HG02763 (cell line): Measurements from ENCODE around the gene KATNB1.
"Not testable (repeated sequence)": the region's sequence is repeated elsewhere in the genome, so short reads cannot be mapped to it uniquely, and the experiment has no call there.

Experiments
- ATAC-seq: cut with Tn5 transposase; IDR thresholded peaks from one replicate; pipeline ENCODE4 v1.9.1; 2021; ENCODE audit warnings: mild to moderate bottlenecking, moderate library complexity; ENCODE audit not compliant: unreplicated experiment

Gene KATNB1

GRCh38 chr16:57700781-57701551, 34.6 kb upstream of the KATNB1 start:
- ATAC-seq, result no peak

- no peak for ATAC-seq
Measured at GRCh38 chr16:57701759-57702371, 33.7 kb upstream of the KATNB1 start.

- ATAC-seq, result no peak
Measured at GRCh38 chr16:57703416-57704010, 32.1 kb upstream of the KATNB1 start.

- ATAC-seq, result no peak
Measured at GRCh38 chr16:57704011-57704904, 31.3 kb upstream of the KATNB1 start.

- ATAC-seq, result no peak
Measured at GRCh38 chr16:57704905-57705852, 30.4 kb upstream of the KATNB1 start.

GRCh38 chr16:57706717-57707116, 28.9 kb upstream of the KATNB1 start:
- ATAC-seq, result no peak

- no peak for ATAC-seq
Measured at GRCh38 chr16:57707331-57707730, 28.2 kb upstream of the KATNB1 start.

GRCh38 chr16:57708168-57708567, 27.4 kb upstream of the KATNB1 start:
- ATAC-seq, result no peak

- ATAC-seq, result no peak
Measured at GRCh38 chr16:57709663-57710062, 25.9 kb upstream of the KATNB1 start.

GRCh38 chr16:57711346-57711745, 24.2 kb upstream of the KATNB1 start:
- no peak for ATAC-seq

- no peak for ATAC-seq
Measured at GRCh38 chr16:57711993-57712392, 23.6 kb upstream of the KATNB1 start.

GRCh38 chr16:57712569-57712968, 23.0 kb upstream of the KATNB1 start:
- not testable (repeated sequence) for ATAC-seq

GRCh38 chr16:57713596-57713995, 22.0 kb upstream of the KATNB1 start:
- ATAC-seq, result no peak

- no peak for ATAC-seq
Measured at GRCh38 chr16:57714047-57714446, 21.5 kb upstream of the KATNB1 start.

GRCh38 chr16:57720142-57720575, 15.4 kb upstream of the KATNB1 start:
- no peak for ATAC-seq

- no peak for ATAC-seq
Measured at GRCh38 chr16:57721356-57722209, 14.0 kb upstream of the KATNB1 start.

- no peak for ATAC-seq
Measured at GRCh38 chr16:57722210-57722499, 13.4 kb upstream of the KATNB1 start.

GRCh38 chr16:57722651-57723050, 12.9 kb upstream of the KATNB1 start:
- no peak for ATAC-seq

GRCh38 chr16:57723170-57723569, 12.4 kb upstream of the KATNB1 start:
- no peak for ATAC-seq
